Activated CD8-positive, alpha-beta T cell treated with anti-CD3 and anti-CD28 coated beads for 36 hours (primary cell): ENCODE data around the gene CDKL2. TPM values are rescaled to one million over a fixed set of nuclear protein-coding genes. Genes with fewer than 3 reads are reported as not detected.

Experiments used
- ATAC-seq: fragments of 200-7000 bp; cut with Tn5 transposase; one replicate; pipeline ENCODE4 v1.10.0; 2021; ENCODE audit warnings: mild to moderate bottlenecking, moderate library complexity
- CTCF ChIA-PET: fragments of 350-600 bp; sonication (Branson Sonifier 250); formaldehyde crosslinking; loops from one replicate; lab custom pipeline; 2021; ENCODE audit warnings: antibody characterized with exemption; lab: Charles Lee
- POLR2A ChIA-PET: fragments of 350-600 bp; sonication (Branson Sonifier 250); formaldehyde crosslinking; loops from one replicate; lab custom pipeline; 2021; ENCODE audit warnings: antibody characterized with exemption; lab: Charles Lee
- DNase-seq: peaks from one replicate; pipeline ENCODE4 v3.0.0-alpha.2; 2020
- H3K27ac Mint-ChIP-seq: one replicate; pipeline ENCODE4 v1.8.0; 2021; ENCODE audit warnings: mild to moderate bottlenecking, mixed read lengths
- H3K27me3 Mint-ChIP-seq: one replicate; pipeline ENCODE4 v1.8.0; 2021; ENCODE audit warnings: mixed read lengths
- H3K36me3 Mint-ChIP-seq: one replicate; pipeline ENCODE4 v1.8.0; 2021; ENCODE audit warnings: low read depth, mixed read lengths
- H3K4me1 Mint-ChIP-seq: one replicate; pipeline ENCODE4 v1.8.0; 2021; ENCODE audit warnings: low read depth, mixed read lengths
- H3K4me3 Mint-ChIP-seq: one replicate; pipeline ENCODE4 v1.8.0; 2021; ENCODE audit warnings: mild to moderate bottlenecking, moderate library complexity, mixed read lengths
- H3K9me3 Mint-ChIP-seq: one replicate; pipeline ENCODE4 v1.8.0; 2021; ENCODE audit warnings: mixed read lengths
- intact Hi-C: fragments of 100-400 bp; cut with micrococcal nuclease; formaldehyde crosslinking; loops from one replicate; pipeline ENCODE4 v1.10.0; 2022
- total RNA-seq, 2 experiments: library from RNA; stranded (reverse); gene quantifications; one replicate each; pipeline ENCODE4 v1.2.3, GENCODE V29; 2021
- TF ChIP-seq, protein P1 (sequence below): fragments of 200-600 bp; IDR thresholded peaks from one replicate; pipeline ENCODE4 v1.8.0; 2022; ENCODE audit warnings: antibody characterized with exemption, mild to moderate bottlenecking

Gene CDKL2
- total RNA-seq, 2 experiments from 2014 or later, result 0.83 to 1.0 TPM

DNA sequence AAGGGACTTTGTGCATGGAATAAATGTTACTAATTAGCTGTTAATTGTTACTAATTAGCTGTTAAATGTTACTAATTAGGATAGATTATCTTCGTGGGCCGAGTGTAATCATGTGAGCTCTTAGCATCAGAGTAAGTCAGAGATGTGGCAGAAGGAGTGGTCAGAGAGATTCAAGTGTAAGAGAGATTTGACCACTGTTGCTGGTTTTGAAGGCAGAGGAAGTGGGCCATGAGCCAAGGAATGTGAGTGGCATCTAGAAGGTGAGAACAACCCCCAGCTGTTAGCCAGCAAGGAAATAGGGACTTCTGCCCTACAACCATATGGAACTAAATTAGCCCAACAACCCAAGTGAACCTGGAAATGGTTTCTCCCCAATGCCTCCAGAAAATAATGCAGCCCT is 46.3 kb downstream of the CDKL2 start:
- no peak overlapping the region for H3K27ac Mint-ChIP-seq
- H3K36me3 Mint-ChIP-seq, result no peaks in the 10 kb centered on the region
- peaks cover 4% of the 10 kb centered on the region for H3K27me3 Mint-ChIP-seq
- DNase-seq, result no peak
- ChIA-PET POLR2A (no interaction called here), CTCF (interaction anchor here (0.9 to 1.9 kb wide), 3 partner anchors 124 to 250 kb away, joined by 3 to 12 read pairs (median 6); partner anchors contain the start of gene USO1)
- peaks cover 7% of the 10 kb centered on the region for H3K9me3 Mint-ChIP-seq
- H3K4me1 Mint-ChIP-seq, result no peaks in the 10 kb centered on the region
- no peak for ATAC-seq
- no peak overlapping the region for H3K4me3 Mint-ChIP-seq
- TF ChIP-seq, protein P1, sequence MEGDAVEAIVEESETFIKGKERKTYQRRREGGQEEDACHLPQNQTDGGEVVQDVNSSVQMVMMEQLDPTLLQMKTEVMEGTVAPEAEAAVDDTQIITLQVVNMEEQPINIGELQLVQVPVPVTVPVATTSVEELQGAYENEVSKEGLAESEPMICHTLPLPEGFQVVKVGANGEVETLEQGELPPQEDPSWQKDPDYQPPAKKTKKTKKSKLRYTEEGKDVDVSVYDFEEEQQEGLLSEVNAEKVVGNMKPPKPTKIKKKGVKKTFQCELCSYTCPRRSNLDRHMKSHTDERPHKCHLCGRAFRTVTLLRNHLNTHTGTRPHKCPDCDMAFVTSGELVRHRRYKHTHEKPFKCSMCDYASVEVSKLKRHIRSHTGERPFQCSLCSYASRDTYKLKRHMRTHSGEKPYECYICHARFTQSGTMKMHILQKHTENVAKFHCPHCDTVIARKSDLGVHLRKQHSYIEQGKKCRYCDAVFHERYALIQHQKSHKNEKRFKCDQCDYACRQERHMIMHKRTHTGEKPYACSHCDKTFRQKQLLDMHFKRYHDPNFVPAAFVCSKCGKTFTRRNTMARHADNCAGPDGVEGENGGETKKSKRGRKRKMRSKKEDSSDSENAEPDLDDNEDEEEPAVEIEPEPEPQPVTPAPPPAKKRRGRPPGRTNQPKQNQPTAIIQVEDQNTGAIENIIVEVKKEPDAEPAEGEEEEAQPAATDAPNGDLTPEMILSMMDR, result no peak
- intact Hi-C loops, result no loop called here

DNA sequence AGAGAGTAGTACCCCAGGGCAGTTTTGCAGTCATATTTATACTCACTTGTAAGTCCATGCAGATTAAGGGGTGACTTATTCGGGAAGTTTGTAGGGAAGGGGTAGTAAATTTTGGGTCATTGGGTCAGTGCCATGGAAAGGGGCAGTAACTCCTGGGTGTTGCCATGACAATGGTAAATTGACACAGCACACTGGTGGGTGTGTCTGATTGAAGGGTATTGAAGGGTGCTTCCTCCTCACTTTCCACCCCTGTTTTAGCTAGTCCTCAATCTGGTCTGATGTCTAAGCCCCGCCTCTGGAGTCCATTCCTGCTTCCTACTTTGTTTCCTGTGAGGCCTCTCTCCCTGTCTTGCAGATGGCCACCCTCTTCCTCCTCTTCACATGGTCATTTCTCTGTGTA is 62.6 kb downstream of the CDKL2 start:
- Mint-ChIP-seq H3K27me3 (peaks cover 2% of the 10 kb centered on the region), H3K4me1 (no peaks in the 10 kb centered on the region), H3K4me3 (no peak overlapping the region), H3K36me3 (no peaks in the 10 kb centered on the region), H3K9me3 (no peaks in the 10 kb centered on the region), H3K27ac (no peak overlapping the region)
- POLR2A ChIA-PET, result no interaction called here
- DNase-seq (no peak), ATAC-seq (no peak)
- TF ChIP-seq, protein P1, result no peak
- CTCF ChIA-PET, result interaction anchor here (1.4 kb wide), 1 partner anchor 10 kb away, joined by 5 read pairs; no protein-coding TSS in a partner anchor
- intact Hi-C loops, result no loop called here

DNA sequence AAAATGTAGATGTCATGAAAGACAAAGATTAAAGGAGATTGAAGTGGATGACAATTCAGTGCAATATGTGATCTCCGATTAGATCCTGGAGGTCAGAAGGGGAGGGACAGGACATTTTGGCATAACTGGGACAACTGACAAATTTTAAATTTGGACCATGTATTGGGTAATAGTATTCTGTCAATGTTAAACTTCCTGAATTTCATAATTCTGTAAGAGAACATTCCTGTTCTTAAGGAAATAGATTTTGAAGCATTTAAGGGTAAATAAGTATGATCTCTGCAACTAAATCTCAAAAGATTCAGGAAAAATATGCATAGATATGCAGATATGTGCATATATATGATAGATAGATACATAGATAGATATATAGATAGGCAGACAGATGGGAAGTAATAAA is 63.4 kb downstream of the CDKL2 start:
- H3K27ac Mint-ChIP-seq, result no peak overlapping the region
- peaks cover 2% of the 10 kb centered on the region for H3K27me3 Mint-ChIP-seq
- H3K36me3 Mint-ChIP-seq, result no peaks in the 10 kb centered on the region
- CTCF ChIA-PET, result interaction anchor here (1.4 kb wide), 1 partner anchor 11 kb away, joined by 5 read pairs; no protein-coding TSS in a partner anchor
- no peak overlapping the region for H3K4me3 Mint-ChIP-seq
- H3K4me1 Mint-ChIP-seq, result no peaks in the 10 kb centered on the region
- intact Hi-C loops, result no loop called here
- TF ChIP-seq, protein P1, result no peak
- no peak for ATAC-seq
- POLR2A ChIA-PET, result no interaction called here
- DNase-seq, result no peak
- H3K9me3 Mint-ChIP-seq, result no peaks in the 10 kb centered on the region

DNA sequence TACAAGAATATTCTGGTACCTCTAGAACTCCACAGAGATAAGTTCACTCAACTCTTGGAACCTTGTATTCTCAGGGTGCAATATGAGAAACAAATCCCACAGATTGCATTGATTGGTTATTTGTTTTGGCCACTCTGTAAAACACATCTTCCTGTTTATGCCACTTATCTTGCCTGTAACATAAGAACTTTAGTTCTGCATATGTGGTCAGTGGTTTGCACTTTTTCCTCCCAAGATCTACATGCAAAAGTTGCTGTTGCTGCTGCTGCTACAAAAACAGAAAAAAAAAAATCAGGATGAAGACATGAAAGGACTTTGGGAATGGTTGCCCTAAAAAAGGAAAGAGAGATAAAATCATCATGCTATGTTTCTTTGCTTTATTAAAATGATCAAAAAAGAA is 64.8 kb downstream of the CDKL2 start:
- Mint-ChIP-seq H3K4me3 (no peak overlapping the region), H3K36me3 (no peaks in the 10 kb centered on the region), H3K4me1 (no peaks in the 10 kb centered on the region), H3K27ac (no peak overlapping the region), H3K27me3 (peaks cover 2% of the 10 kb centered on the region), H3K9me3 (no peaks in the 10 kb centered on the region)
- ChIA-PET CTCF (no interaction called here), POLR2A (no interaction called here)
- ATAC-seq (no peak), DNase-seq (no peak)
- TF ChIP-seq, protein P1, result no peak
- intact Hi-C loops, result no loop called here

DNA sequence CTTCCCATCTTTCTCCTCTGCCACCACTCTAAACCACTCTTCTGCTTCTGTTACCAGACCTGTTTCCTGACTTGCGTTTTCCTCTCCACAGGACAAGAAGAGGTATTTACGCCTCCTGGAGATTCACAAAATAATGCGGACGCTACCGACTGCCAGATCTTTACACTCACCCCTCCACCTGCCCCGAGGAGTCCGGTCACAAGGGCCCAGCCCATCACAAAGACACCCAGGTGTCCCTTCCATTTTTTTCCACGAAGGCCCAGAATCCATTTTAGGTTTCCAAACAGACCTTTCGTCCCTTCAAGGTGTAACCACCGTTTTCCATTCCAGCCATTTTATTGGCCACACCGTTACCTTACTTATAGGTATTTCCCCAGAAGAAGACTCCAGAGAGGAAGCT is 66.3 kb downstream of the CDKL2 start:
- no peaks in the 10 kb centered on the region for H3K9me3 Mint-ChIP-seq
- CTCF ChIA-PET, result no interaction called here
- no peak overlapping the region for H3K27ac Mint-ChIP-seq
- POLR2A ChIA-PET, result no interaction called here
- no peak overlapping the region for H3K4me3 Mint-ChIP-seq
- H3K27me3 Mint-ChIP-seq, result peaks cover 2% of the 10 kb centered on the region
- ATAC-seq (no peak), DNase-seq (no peak)
- no peaks in the 10 kb centered on the region for H3K36me3 Mint-ChIP-seq
- intact Hi-C loops, result no loop called here
- TF ChIP-seq, protein P1, result no peak
- no peaks in the 10 kb centered on the region for H3K4me1 Mint-ChIP-seq
